ENCODE data around the gene MED17. TPM values are rescaled to one million over a fixed set of nuclear protein-coding genes. Genes with fewer than 3 reads are reported as not detected.

The MED17 gene
- total and polyA plus RNA-seq, 2 of the 13 experiments (the other 11 are each of a cell fraction or from before 2014, with no cell fraction given): 23.1 to 37.0 TPM

DNA sequence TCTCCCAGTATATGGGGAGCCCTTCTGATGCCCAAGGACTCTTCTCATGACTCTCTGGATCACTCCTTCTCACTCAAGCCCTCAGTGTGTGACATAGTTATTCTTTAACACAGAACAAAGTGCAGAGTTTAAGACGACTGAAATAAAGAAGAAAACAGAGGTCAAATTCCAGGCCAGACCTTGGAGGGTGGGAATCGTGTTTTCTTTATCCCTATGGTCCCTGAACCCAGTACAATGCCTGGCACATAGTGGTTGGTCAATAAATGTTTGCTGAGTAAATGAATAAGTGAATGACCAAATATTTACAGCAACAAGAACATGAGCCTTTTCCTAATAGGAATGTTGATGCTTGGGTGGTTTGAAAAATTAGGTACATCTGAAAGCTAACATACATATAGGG lies 37.5 kb downstream of the MED17 start:
- POLR2A ChIA-PET: interaction anchor here (1.2 to 1.4 kb wide), 2 partner anchors 17 to 80 kb away, joined by 3 read pairs; partner anchors contain the start of genes C11orf54 and TAF1D
- TF ChIP-seq GABPA (IDR thresholded peaks at IDR 0.05; ENCODE audit: low read depth, low read length) (no peak), GABPA (CRISPR knock-in tag; IDR thresholded peaks at IDR 0.05; ENCODE audit: low read depth) (no peak), NR2F6 (IDR thresholded peaks at IDR 0.05) (peak; percentile 60), NR2F6 (CRISPR knock-in tag; IDR thresholded peaks at IDR 0.05) (peak; percentile 55; the same call in 1 of the 2 replicates), GATAD2A (CRISPR knock-in tag; IDR thresholded peaks at IDR 0.05) (peak; percentile 73), ZNF235 (CRISPR knock-in tag; IDR thresholded peaks at IDR 0.05; ENCODE audit: borderline replicate concordance) (no peak), ISL2 (CRISPR knock-in tag; IDR thresholded peaks at IDR 0.05) (0 out of 2 replicates have a peak, but pooled peaks have one; percentile 57), ZNF24 (IDR thresholded peaks at IDR 0.05) (peak; percentile 85), KMT2A (CRISPR knock-in tag; IDR thresholded peaks at IDR 0.05) (no peak), SCMH1 (CRISPR knock-in tag; IDR thresholded peaks at IDR 0.05; ENCODE audit: borderline replicate concordance) (no peak), TEAD3 (CRISPR knock-in tag; optimal IDR thresholded peaks at IDR 0.05; ENCODE audit: borderline replicate concordance) (peak; percentile 37), RFXANK (CRISPR knock-in tag; IDR thresholded peaks at IDR 0.05) (no peak), ZZZ3 (CRISPR knock-in tag; IDR thresholded peaks at IDR 0.05; ENCODE audit: borderline replicate concordance) (no peak), HDAC1 (CRISPR knock-in tag; IDR thresholded peaks at IDR 0.05) (0 out of 2 replicates have a peak, but pooled peaks have one; percentile 33), TRIM24 (CRISPR knock-in tag; IDR thresholded peaks at IDR 0.05) (no peak), TOE1 (CRISPR knock-in tag; IDR thresholded peaks at IDR 0.05) (no peak), HNF4G (IDR thresholded peaks at IDR 0.05; ENCODE audit: borderline replicate concordance, low read depth, low read length) (peak; percentile 57), HNF4G (CRISPR knock-in tag; IDR thresholded peaks at IDR 0.05; ENCODE audit: borderline replicate concordance, low read depth) (no peak), EP300 (IDR thresholded peaks at IDR 0.05; ENCODE audit: low read depth in 2 of 2, low read length in 2 of 2) (peak in 1 of 2 experiments; percentile 68; a peak in 2 of 4 replicates), EP300 (CRISPR knock-in tag; IDR thresholded peaks at IDR 0.05; ENCODE audit: borderline replicate concordance) (no peak), KMT2B (CRISPR knock-in tag; IDR thresholded peaks at IDR 0.05) (no peak)
- TF ChIP-seq, protein P1, sequence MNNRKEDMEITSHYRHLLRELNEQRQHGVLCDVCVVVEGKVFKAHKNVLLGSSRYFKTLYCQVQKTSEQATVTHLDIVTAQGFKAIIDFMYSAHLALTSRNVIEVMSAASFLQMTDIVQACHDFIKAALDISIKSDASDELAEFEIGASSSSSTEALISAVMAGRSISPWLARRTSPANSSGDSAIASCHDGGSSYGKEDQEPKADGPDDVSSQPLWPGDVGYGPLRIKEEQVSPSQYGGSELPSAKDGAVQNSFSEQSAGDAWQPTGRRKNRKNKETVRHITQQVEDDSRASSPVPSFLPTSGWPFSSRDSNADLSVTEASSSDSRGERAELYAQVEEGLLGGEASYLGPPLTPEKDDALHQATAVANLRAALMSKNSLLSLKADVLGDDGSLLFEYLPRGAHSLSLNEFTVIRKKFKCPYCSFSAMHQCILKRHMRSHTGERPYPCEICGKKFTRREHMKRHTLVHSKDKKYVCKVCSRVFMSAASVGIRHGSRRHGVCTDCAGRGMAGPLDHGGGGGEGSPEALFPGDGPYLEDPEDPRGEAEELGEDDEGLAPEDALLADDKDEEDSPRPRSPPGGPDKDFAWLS (CRISPR knock-in tag; IDR thresholded peaks at IDR 0.05; ENCODE audit: borderline replicate concordance): no peak
- TF ChIP-seq, protein P2, sequence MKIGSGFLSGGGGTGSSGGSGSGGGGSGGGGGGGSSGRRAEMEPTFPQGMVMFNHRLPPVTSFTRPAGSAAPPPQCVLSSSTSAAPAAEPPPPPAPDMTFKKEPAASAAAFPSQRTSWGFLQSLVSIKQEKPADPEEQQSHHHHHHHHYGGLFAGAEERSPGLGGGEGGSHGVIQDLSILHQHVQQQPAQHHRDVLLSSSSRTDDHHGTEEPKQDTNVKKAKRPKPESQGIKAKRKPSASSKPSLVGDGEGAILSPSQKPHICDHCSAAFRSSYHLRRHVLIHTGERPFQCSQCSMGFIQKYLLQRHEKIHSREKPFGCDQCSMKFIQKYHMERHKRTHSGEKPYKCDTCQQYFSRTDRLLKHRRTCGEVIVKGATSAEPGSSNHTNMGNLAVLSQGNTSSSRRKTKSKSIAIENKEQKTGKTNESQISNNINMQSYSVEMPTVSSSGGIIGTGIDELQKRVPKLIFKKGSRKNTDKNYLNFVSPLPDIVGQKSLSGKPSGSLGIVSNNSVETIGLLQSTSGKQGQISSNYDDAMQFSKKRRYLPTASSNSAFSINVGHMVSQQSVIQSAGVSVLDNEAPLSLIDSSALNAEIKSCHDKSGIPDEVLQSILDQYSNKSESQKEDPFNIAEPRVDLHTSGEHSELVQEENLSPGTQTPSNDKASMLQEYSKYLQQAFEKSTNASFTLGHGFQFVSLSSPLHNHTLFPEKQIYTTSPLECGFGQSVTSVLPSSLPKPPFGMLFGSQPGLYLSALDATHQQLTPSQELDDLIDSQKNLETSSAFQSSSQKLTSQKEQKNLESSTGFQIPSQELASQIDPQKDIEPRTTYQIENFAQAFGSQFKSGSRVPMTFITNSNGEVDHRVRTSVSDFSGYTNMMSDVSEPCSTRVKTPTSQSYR (CRISPR knock-in tag; IDR thresholded peaks at IDR 0.05; ENCODE audit: borderline replicate concordance): no peak

More for the DNA sequence above, 37.5 kb downstream of the MED17 start:
- CTCF ChIA-PET (ENCODE audit: low intra/inter-chr PET ratio, low total read pairs): no interaction called here
- no peaks in the 10 kb centered on the region for H3K9me3 ChIP-seq (ENCODE audit: low read length)
- peak; percentile 37 for FAIRE-seq
- H3K4me1 ChIP-seq (ENCODE audit: insufficient read depth, low read length): peaks cover 44% of the 10 kb centered on the region
- 2% methylated on average over 2 of the region's 2 CpGs for WGBS (ENCODE audit: low lambda C conversion rate)
- no peak overlapping the region for H3K4me3 ChIP-seq (replicated peaks in 1 of 3; ENCODE audit: insufficient read depth in 1 of 3, low read depth in 2 of 3, low read length in 3 of 3)
- no peak overlapping the region for H2AFZ ChIP-seq (ENCODE audit: low read length)
- H3K27me3 ChIP-seq (ENCODE audit: control insufficient read depth in 1 of 2, insufficient read depth in 2 of 2, low read length in 2 of 2): no peaks in the 10 kb centered on the region
- H3K9ac ChIP-seq (ENCODE audit: insufficient read depth, low read depth, low read length): no peak overlapping the region
- peak; percentile 68 for ATAC-seq
- H3K79me2 ChIP-seq (ENCODE audit: insufficient read depth, low read length): no peaks in the 10 kb centered on the region
- no peaks in the 10 kb centered on the region for H4K20me1 ChIP-seq (ENCODE audit: insufficient read depth, low read length)
- H3K27ac ChIP-seq (ENCODE audit: extremely low read length, insufficient read depth, low read length): peak overlapping the region; percentile 28
- intact Hi-C loops (cut with micrococcal nuclease; ENCODE audit: unreplicated experiment) (no loop called here), in situ Hi-C loops (cut with HindIII; ENCODE audit: extremely low pct_ligation_motif_present, low pct_unique_long_range_greater_than_20kb) (no loop called here)
- peak overlapping the region; percentile 28 for H3K4me2 ChIP-seq (ENCODE audit: low read depth, low read length)
- BruUV-seq (replicated peaks): no TSS peak
- no peaks in the 10 kb centered on the region for H3K36me3 ChIP-seq (replicated peaks in 1 of 2; ENCODE audit: control insufficient read depth in 1 of 2, insufficient read depth in 2 of 2, low read length in 2 of 2)
- DNase-seq (ENCODE audit: low spot score): peak; percentile 29

Data from HepG2 (cell line).